ENCODE measurements around the gene CXADR.

CXADR gene

DNA sequence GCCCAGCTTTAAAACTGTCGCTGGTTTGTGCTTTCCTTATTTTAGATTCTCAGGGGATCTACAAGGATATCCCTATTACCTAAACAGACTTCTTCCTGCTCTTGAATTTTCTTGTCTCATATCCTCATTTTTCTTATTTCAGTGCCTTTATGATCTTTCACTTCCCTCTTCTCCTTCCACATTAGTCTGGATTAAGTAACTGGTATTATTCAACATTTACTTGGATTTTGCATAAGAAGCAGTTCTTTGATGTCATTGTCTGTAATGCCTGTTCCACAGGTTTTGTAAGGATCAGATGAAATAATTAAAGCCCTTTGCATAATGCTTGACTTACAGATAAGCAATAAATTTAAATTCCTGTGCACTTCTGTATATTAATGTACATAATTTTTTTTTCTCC, 26.5 kb downstream of the CXADR start:
- no peak for DNase-seq (ENCODE audit: low read depth in 1 of 2, low spot score in 1 of 2)

DNA sequence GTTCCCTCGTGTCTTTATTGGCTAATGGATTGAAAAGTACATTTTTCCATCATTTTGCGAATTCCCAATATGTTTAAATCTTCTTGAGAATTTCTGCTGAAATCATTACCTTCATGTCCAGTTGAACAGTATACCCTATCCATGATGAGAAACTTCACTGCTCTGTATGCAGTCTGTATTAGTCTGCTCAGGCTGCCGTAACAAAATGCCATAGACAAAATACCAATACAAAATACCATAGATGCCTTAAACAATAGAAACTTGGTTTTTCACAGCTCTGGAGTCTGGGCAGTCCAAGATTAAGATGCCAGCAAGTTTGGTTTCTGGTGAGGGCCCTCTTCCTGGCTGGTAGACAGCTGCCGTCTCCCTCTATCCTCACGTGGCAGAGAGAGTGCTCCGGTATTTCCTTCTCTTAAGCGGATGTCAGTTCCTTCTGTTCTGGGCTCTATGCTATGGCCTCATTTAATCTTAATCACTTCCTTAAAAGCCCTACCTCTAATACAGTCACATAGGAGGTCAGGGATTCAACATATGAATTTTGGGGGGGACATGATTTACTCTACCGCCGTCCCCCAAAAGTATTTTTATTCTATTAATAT, 27.0 kb downstream of the CXADR start:
- no peak for DNase-seq (ENCODE audit: low read depth in 1 of 2, low spot score in 1 of 2)

DNA sequence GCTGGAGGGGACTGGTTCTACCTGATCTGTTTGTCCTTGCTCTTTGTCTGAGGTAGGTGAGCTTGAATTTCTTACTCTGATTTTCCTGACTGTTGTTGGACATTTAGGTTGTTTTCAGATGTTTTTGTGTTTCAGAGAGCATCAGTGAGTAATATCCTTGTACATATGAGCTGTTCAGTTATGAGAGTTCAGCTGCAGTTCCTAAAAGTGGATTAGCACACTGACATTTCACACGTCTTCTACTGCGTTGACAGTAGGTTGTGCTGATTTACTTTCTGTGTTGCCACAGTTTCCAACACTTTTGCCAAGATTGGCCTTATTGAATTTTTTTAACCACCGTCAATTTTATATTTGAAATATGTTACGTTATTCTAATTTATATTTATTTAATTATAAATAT, 27.7 kb downstream of the CXADR start:
- DNase-seq (ENCODE audit: low read depth in 1 of 2, low spot score in 1 of 2): no peak

DNA sequence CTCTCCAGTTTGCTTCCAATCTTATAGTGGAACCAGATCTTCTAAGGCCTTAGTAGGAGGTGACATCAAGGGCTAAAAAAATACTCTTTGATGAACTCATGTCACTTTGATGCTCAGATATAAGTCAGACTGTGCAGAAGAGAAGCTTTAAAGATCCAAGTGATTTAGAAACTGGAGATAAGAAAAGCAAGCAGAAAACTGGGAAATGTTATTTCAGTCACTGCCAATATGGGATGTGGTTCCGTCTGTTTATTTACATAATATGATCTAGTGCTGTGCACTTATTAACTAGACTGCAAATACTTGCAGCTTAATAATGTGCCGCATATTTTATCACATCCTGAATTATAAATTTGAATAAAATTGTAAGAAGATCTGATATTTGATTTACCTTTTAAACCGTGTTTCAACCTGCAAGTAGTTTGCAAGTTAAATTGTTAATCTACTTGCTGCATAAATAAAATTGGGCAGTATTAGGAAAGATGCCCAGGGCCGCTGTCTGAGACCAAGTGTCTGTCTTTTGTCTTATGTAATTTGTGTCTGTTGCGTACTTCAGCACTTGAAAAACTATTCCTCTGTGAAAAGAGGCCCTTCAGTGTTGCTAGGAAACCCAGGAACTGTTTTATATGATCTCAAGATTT, 29.6 kb downstream of the CXADR start:
- DNase-seq (ENCODE audit: low read depth in 1 of 2, low spot score in 1 of 2): no peak

DNA sequence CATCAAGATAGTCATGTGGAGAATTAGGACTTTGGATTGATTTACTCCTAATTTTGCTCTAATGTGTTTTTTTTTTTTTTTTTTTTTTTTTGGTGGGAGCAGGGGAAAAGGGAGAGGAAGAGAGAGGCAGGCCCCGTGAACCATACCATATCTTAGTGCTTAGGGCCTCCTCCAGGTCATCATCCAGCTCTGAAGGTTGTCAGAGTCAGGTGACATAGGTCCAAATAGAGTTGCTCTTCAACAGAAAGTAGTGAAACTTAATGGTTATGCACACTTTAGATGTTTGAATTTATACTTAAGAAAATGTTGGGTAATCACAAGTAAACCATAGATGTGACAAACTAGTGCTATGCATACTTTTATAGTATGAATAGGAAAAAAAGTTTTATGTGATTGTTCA, 32.2 kb downstream of the CXADR start:
- DNase-seq (ENCODE audit: low read depth in 1 of 2, low spot score in 1 of 2): no peak

DNA sequence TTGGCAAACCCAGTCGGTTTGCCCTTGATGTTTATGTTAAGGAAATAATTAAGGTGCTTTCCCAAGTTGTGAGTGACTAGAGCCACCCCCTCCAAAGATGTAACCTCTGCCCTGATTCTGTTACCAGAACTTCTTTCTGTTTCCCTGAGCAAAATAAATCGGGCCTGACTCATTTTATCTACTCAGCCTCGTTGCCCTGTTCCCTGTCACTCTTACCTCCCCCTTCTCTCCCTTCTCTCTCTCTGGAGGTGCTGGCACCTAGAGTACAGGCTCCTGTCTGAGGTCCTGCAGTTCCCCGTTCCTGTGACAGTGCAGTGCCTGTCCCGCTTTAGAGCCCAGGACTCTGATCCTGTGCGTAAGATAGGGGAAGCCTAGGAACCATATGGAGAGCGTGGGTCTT, 35.4 kb downstream of the CXADR start:
- DNase-seq (ENCODE audit: low read depth in 1 of 2, low spot score in 1 of 2): no peak

DNA sequence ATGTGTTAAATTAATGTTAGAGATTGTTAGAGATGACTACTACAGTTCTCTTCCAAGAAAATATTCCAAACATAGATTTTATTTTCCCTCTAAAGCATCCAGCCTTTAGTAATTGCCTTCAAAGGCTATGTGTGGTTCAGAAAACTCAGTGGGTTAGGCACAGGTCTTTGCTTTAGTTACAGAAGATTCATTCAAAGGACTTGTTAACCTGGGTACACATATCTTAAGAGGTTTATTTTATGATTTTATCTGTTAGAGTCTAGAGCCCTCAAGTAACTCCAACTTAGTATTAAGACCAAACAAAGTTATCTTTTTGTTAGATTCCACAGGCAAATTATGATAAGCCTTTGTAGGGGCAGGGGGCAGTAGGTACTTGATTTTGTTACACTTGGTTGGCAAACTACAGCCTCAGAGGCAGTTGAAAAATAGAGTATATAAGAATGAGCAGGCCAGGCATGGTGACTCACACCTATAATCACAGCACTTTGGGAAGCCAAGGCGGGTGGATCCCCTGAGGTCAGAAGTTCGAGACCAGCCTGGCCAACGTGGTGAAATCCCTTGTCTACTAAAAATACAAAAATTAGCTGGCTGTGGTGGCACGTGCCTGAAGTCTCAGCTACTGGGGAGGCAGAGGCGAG, 37.9 kb downstream of the CXADR start:
- no peak for DNase-seq (ENCODE audit: low read depth in 1 of 2, low spot score in 1 of 2)

DNA sequence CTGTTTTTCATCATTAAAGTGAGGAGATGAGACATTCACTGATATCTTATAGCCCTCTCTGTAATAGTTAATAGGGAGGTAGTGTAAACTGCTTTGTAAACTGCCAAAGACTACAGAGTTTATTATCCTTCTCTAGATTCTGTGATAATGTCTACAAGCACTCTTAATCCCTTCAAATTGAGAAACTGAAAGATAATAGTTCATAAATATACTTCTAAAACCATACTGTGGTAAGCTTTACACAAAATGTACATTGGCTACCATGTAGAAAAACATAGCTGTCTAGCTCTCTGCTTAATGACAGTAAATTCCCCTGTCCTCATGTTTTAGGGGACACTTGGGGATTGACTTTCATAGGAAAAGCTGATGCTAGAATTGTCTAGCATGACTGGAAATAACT, 39.6 kb downstream of the CXADR start:
- no peak for DNase-seq (ENCODE audit: low read depth in 1 of 2, low spot score in 1 of 2)

DNA sequence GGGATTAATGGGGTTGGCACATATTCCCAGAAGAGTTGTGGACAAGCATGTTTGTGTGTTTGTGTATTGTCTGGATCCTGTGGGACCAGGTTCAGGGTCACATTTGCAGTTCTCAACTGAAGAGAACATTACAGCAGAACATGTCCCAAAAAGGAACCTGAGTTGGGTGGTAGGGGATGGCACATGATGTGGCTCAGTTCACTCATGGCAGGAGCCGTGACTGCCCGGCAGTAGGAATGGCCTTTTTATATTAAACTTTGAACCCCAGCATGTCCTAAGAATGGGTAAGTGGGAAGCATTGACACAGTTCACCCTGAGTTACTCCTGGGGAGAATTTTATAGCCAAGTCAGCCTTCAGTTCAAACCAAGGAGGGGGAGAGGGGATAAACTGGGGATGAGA, 41.3 kb downstream of the CXADR start:
- DNase-seq (ENCODE audit: low read depth in 1 of 2, low spot score in 1 of 2): no peak

DNA sequence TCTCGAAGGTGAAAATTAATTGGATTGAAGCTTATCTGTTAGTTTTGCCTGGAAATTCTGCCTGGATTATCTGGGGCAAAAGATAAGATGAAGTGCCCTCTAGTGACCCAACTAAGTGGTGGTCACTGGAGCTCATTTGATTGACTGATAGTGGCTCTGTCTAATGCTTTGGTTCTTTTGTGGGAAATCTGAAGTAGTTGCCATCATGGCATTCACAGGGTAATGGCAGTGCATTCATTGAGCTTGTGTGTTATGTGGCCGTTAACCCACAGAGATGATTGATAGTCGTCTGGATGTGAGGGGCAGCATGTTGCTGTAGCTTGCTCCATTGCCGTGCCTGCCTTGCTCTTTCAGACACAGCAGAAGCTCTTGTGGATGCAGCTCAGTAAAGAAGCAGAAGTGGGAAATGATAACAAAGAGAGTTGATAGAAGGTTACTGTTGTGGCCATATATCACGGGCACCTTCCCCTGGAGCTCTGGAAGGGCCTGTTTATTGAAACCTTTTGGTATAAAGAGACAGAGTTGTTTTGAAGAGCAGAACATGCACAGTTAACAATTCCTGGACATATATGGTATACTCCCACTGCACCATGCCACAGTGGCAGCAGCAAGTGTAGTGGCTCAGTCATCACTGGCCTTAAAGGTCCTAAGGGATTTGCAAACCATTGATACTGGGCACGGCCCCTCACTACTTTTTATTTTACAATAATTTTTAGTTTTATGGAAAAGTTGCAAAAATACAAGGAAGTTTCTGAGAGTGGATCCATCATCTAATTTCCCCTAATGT, 42.0 kb downstream of the CXADR start:
- DNase-seq (ENCODE audit: low read depth in 1 of 2, low spot score in 1 of 2): no peak

DNA sequence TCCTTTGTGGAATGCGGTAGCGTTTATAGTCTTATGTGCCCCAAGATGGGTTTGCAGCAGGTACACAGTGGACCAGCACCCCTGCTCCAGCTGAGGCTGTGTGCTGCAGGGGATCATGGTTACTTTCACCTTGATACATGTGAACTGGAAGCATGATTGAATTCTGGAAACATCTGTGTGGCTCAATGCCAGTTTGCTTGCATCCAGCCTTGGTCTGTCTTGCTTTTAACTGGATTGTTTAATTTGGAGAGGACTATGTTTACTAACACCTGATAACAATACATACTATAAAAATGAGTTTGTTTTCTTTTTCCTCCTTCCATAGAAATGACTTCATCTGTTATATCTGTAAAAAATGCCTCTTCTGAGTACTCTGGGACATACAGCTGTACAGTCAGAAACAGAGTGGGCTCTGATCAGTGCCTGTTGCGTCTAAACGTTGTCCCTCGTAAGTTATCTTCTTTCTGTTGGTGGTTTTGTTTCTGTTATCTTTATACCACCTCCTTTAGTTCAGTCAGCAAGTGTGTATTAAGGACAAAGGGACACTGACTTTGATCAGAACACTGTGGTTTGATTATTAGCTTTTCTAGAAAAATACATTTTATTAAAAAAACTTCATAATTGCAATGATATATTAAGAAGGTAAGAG, 47.7 kb downstream of the CXADR start:
- DNase-seq (ENCODE audit: low read depth in 1 of 2, low spot score in 1 of 2): no peak

DNA sequence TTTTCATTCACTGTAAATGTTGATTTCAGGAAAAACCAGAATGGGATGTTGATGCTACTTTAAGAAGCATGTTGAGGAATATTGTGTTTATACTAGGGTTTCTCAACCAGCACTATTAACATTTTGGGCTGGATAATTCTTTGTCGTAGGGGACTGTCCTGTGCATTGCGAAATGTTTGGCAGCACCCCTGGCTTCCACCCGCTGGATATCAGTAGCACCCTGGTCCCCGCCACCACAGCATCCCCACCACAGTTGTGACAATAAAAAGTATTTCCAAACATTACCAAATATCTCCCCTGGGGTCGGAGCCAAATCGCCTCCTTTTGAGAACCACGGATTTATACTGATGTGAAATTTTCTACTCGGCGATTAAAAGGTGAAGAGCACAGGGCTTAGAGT, 57.9 kb downstream of the CXADR start:
- no peak for DNase-seq (ENCODE audit: low read depth in 1 of 2, low spot score in 1 of 2)

DNA sequence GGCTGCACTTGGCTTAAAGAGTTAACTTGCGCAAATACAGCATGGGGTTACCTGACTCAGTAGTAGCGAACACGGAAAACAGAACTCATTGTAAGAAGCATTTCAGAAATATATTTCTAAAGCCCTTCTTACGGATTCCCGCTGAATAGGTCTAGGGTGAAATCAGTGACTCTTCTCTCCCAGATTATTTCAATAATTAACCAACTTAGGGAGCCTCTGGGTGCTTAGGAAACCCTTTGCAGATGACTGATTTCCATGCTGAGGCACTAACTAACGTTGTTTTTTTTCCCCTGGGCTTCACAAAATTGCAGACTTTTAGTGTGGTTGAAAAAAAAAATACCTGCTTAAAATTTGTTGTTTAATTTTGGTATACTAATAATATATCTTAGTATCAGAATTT, 59.6 kb downstream of the CXADR start:
- DNase-seq (ENCODE audit: low read depth in 1 of 2, low spot score in 1 of 2): no peak

DNA sequence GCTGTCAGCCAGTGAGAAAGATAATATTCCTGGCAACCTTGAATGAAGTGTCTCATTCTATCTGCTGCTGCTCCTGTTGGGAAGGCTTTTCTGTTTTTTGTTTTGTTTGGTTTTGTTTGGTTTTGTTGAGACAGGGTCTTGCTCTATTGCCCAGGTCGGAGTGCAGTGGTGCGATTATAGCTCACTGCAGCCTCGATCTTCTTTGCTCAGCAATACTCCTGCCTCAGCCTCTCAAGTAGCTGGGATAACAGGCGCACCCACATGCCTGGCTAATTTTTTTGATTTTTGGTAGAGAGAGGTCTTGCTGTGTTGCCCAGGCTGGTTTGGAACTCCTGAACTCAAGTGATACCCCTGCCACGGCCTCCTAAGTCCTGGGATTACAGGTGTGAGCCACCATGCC, 62.2 kb downstream of the CXADR start:
- DNase-seq (ENCODE audit: low read depth in 1 of 2, low spot score in 1 of 2): no peak

DNA sequence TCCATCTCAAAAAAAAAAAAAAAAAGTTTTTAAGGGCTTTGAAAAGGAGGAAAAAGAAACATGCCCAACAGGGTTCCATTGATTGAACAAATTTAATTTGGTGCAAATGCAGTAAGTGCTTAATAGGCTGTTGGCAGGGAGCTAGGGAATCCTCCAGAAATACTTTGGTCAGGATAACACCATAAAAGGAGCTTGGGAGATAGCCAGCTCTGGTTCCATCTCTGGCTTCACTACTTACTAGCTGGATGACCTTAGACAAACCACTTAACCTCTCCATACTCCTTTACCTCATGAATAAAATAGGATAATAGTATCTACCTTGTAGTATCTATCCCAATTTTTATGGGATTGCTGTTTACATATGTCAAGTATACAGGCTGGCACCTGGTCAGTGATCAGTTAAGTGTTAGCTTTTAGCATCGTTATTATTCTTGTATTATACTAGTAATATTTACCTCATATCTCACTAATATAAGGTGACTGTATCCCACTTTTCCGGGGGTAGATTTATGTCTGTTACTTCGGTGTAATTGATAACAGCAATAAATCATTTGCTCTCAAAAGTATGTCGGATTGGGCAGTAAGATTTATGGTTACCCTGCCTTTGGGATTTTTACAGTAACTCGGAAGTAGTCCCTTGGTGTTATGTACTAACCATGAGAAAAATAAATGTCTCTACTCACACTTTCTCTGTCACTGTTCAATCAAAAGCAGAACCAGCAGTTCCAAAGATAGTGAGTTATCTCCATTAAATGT, 63.4 kb downstream of the CXADR start:
- DNase-seq (ENCODE audit: low read depth in 1 of 2, low spot score in 1 of 2): no peak

DNA sequence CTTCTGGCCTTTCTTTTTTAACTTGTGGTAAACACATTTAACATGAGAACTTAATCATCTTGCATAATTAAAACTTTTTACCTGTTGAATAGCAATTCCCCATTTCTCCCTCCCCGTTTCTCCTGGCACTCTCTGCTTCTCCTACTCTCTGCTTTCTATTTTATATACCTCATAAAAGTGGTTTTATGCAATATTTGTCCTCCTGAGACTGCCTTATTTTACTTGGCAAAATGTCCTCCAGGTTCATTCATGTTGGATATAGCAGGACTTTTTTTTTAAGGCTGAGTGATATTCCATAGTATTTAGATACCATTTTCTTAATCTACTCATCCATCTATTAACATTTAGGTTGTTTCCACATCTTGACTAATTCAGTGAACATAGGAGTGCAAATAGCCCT, 64.9 kb downstream of the CXADR start:
- no peak for DNase-seq (ENCODE audit: low read depth in 1 of 2, low spot score in 1 of 2)

DNA sequence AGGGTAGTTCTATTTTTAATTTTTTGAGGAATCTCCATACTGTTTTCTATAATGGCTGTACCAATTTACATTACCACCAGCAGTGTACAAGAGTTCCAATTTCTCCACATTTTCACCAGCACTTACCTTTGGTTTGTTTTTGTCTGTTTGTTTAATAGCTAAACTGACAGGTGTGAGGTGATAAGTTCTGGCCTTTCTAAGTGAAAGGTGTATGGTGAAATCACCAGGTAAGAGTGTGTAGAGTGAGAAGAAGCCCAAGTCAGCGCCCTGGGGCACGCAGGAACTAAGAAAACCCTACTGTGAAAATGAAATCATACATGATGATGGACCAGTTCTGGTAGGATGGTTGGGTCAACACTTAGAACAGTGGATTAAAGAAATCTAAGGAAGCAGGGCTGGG, 65.3 kb downstream of the CXADR start:
- DNase-seq (ENCODE audit: low read depth in 1 of 2, low spot score in 1 of 2): no peak

DNA sequence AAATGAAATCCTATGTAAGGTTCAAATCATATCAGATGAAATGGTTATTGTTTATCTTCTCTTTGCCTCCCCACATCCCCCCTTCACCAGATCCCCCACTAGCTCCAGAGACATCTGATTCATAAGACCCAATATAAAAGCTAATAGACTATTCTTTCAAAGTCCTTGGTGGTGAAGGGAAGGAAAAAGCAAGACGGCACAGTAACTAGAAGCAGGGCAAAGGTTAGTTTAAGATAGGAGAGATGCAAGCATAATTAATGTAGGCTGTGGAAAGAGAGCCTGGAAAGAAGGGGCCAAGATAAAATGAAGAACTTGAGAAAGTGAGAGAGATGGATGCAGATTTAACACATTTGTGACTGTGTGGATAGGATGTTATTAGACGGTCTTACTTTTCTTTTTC, 66.0 kb downstream of the CXADR start:
- no peak for DNase-seq (ENCODE audit: low read depth in 1 of 2, low spot score in 1 of 2)

DNA sequence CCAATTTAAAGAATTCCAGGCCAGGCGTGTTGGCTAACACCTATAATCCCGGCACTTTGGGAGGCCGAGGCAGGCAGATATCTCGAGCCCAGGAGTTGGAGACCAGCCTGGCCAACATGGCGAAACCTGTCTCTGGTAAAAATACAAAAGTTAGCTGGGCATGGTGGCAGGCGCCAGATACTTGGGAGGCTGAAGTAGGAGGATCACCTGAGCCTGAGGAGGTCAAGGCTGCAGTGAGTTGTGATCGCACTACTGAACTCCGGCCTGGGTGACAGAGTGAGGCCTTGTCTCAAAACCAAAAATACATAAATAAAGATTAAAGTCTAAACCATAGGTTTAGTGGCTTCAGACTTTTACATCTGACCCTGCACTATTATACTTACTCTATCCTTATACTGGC, 67.5 kb downstream of the CXADR start:
- DNase-seq (ENCODE audit: low read depth in 1 of 2, low spot score in 1 of 2): no peak

DNA sequence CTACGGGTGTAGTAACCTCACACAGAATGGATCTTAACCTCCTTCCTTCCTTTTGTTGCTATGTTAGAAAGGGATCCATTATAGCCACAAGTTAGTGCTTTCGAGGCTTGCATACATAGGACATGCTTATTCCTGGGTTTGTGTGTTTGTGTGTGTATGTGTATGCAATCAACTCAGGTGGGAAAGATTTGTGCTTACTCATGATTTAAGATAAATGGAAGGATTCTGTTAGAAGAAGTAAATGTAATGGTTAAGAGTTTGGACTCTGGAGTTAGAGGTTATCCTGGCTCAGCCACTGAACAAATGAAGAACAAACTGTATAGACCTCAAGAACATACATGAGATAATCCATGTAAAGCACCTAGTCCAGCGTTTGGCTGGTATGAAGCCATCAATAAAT, 71.1 kb downstream of the CXADR start:
- DNase-seq (ENCODE audit: low read depth in 1 of 2, low spot score in 1 of 2): no peak

DNA sequence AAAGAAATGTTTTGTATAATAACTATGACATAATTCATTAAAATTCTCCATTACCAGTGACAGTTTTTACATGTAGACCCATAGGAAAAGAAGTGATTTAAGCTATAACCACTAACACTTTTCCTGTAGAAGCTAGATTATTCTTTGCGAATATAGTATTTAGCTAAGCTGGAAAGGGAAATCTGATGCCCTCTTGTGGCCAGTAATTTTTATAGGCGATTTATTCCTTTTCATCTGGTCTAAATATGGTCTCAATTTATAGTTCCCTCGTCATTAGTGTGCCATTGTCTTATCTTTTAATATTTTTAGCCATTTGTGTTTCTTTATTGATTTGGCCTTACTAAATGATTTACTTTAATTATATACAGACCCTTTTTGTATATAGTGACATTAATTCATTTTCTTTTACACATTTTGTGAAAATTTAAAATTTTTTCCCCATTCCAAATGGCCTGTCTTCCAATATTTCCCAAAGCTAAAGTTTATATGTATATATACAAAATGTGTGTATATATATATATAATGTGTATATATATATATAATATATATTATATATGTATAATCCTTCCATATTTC, 73.1 kb downstream of the CXADR start:
- DNase-seq (ENCODE audit: low read depth in 1 of 2, low spot score in 1 of 2): peak in 1 of 2 donors; percentile 18
